Body of pancreas (tissue), 4 donors: ENCODE results near the gene DDX50.

ENCODE experiments used
- POLR2A ChIP-seq, 3 donors: fragments of 450-650 bp; IDR thresholded peaks; one replicate each; pipeline ENCODE4 v1.6.1; 2016; ENCODE audit warnings: antibody characterized with exemption in 3 of 3, mild to moderate bottlenecking in 2 of 3
- TF ChIP-seq, protein P1 (sequence below), 7 experiments: fragments of 450-650 bp in 4 of 7; fragments of 200-600 bp in 3 of 7; sonication (generic) in 3 of 7; IDR thresholded peaks; one replicate each; pipeline ENCODE4 v1.5.1; 2016 to 2019; ENCODE audit warnings: antibody characterized with exemption in 7 of 7

DNA sequence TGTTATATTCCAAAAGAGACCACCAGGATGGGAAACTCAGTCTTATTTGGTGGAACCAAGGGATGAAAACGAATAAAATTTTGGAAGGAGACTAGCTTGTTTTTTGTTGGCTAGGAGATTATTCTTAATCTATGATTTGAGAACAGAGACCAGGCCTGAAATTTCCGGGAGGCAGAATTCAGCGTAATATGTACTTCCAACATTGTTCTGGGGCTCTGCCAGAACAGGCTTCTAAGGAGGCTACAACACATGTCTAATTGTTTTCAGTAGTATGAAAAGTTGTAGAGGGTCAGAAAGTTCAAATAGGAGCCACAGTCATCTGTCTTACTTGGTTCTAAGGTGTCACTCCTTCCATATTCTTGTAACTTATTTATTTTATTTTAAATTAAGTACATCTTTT lies 56.5 kb downstream of the DDX50 start:
- TF ChIP-seq, protein P1, sequence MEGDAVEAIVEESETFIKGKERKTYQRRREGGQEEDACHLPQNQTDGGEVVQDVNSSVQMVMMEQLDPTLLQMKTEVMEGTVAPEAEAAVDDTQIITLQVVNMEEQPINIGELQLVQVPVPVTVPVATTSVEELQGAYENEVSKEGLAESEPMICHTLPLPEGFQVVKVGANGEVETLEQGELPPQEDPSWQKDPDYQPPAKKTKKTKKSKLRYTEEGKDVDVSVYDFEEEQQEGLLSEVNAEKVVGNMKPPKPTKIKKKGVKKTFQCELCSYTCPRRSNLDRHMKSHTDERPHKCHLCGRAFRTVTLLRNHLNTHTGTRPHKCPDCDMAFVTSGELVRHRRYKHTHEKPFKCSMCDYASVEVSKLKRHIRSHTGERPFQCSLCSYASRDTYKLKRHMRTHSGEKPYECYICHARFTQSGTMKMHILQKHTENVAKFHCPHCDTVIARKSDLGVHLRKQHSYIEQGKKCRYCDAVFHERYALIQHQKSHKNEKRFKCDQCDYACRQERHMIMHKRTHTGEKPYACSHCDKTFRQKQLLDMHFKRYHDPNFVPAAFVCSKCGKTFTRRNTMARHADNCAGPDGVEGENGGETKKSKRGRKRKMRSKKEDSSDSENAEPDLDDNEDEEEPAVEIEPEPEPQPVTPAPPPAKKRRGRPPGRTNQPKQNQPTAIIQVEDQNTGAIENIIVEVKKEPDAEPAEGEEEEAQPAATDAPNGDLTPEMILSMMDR (IDR thresholded peaks at IDR 0.05) = no peak
- TF ChIP-seq POLR2A (IDR thresholded peaks at IDR 0.05) = no peak
